BE2C (cell line): Measurements from ENCODE around the gene GLIS1.

ENCODE experiments used
- DNase-seq: peaks from one replicate; pipeline ENCODE4 v3.0.0-alpha.2; 2020
- H3K27me3 ChIP-seq: fragments of 250-450 bp; sonication (Bioruptor Pico); 2 replicates; pipeline ENCODE4 v1.5.1; 2020; ENCODE audit warnings: mild to moderate bottlenecking
- H3K36me3 ChIP-seq: fragments of 250-450 bp; sonication (Bioruptor Pico); 2 replicates; pipeline ENCODE4 v1.5.1; 2020; ENCODE audit warnings: mild to moderate bottlenecking
- H3K4me1 ChIP-seq: fragments of 250-450 bp; sonication (Bioruptor Pico); 2 replicates; pipeline ENCODE4 v1.5.1; 2020
- H3K4me3 ChIP-seq: 2 replicates; pipeline ENCODE4 v1.5.1; 2011; ENCODE audit warnings: low read depth, low read length
- H3K9me3 ChIP-seq: fragments of 250-450 bp; sonication (Bioruptor Pico); 2 replicates; pipeline ENCODE4 v1.5.1; 2020
- CTCF ChIP-seq: IDR thresholded peaks from 2 replicates; pipeline ENCODE4 v1.5.1; 2012; ENCODE audit warnings: mild to moderate bottlenecking, low read depth, low read length

The GLIS1 gene

GRCh38 chr1:53601031-53601745, 137.8 kb downstream of the GLIS1 start:
- no peaks in the 10 kb centered on the region for H3K27me3 ChIP-seq
- no peaks in the 10 kb centered on the region for H3K9me3 ChIP-seq
- TF ChIP-seq CTCF, result no peak
- no peaks in the 10 kb centered on the region for H3K36me3 ChIP-seq
- no peak overlapping the region for H3K4me3 ChIP-seq
- no peaks in the 10 kb centered on the region for H3K4me1 ChIP-seq
- DNase-seq, result no peak

GRCh38 chr1:53600561-53600960, 138.4 kb downstream of the GLIS1 start:
- no peaks in the 10 kb centered on the region for H3K36me3 ChIP-seq
- no peak for DNase-seq
- H3K9me3 ChIP-seq, result no peaks in the 10 kb centered on the region
- H3K27me3 ChIP-seq, result no peaks in the 10 kb centered on the region
- H3K4me1 ChIP-seq, result no peaks in the 10 kb centered on the region
- H3K4me3 ChIP-seq, result no peak overlapping the region
- TF ChIP-seq CTCF, result no peak

- no peak overlapping the region for H3K4me3 ChIP-seq
- DNase-seq, result no peak
- H3K4me1 ChIP-seq, result no peaks in the 10 kb centered on the region
- H3K27me3 ChIP-seq, result no peaks in the 10 kb centered on the region
- TF ChIP-seq CTCF, result no peak
- H3K9me3 ChIP-seq, result no peaks in the 10 kb centered on the region
- no peaks in the 10 kb centered on the region for H3K36me3 ChIP-seq
Observed at GRCh38 chr1:53600001-53600400, 139.0 kb downstream of the GLIS1 start.

- Histone ChIP-seq H3K4me1 (no peaks in the 10 kb centered on the region), H3K4me3 (no peak overlapping the region), H3K27me3 (no peaks in the 10 kb centered on the region), H3K36me3 (no peaks in the 10 kb centered on the region), H3K9me3 (no peaks in the 10 kb centered on the region)
- no peak for TF ChIP-seq CTCF
- DNase-seq, result no peak
Observed at GRCh38 chr1:53599481-53599880, 139.5 kb downstream of the GLIS1 start.

GRCh38 chr1:53598966-53599365, 140.0 kb downstream of the GLIS1 start:
- Histone ChIP-seq H3K27me3 (no peaks in the 10 kb centered on the region), H3K4me1 (no peaks in the 10 kb centered on the region), H3K9me3 (no peaks in the 10 kb centered on the region), H3K4me3 (no peak overlapping the region), H3K36me3 (no peaks in the 10 kb centered on the region)
- DNase-seq, result no peak
- no peak for TF ChIP-seq CTCF

- H3K36me3 ChIP-seq, result no peaks in the 10 kb centered on the region
- DNase-seq, result no peak
- no peaks in the 10 kb centered on the region for H3K9me3 ChIP-seq
- H3K4me1 ChIP-seq, result no peaks in the 10 kb centered on the region
- no peak overlapping the region for H3K4me3 ChIP-seq
- H3K27me3 ChIP-seq, result no peaks in the 10 kb centered on the region
- TF ChIP-seq CTCF, result no peak
Observed at GRCh38 chr1:53595906-53596305, 143.1 kb downstream of the GLIS1 start.
